BE2C (cell line): ENCODE results near the gene CD93.

Experiments used
- DNase-seq: peaks from one replicate; pipeline ENCODE4 v3.0.0-alpha.2; 2020
- H3K27me3 ChIP-seq: fragments of 250-450 bp; sonication (Bioruptor Pico); 2 replicates; pipeline ENCODE4 v1.5.1; 2020; ENCODE audit warnings: mild to moderate bottlenecking
- H3K36me3 ChIP-seq: fragments of 250-450 bp; sonication (Bioruptor Pico); 2 replicates; pipeline ENCODE4 v1.5.1; 2020; ENCODE audit warnings: mild to moderate bottlenecking
- H3K4me1 ChIP-seq: fragments of 250-450 bp; sonication (Bioruptor Pico); 2 replicates; pipeline ENCODE4 v1.5.1; 2020
- H3K4me3 ChIP-seq: 2 replicates; pipeline ENCODE4 v1.5.1; 2011; ENCODE audit warnings: low read depth, low read length
- H3K9me3 ChIP-seq: fragments of 250-450 bp; sonication (Bioruptor Pico); 2 replicates; pipeline ENCODE4 v1.5.1; 2020
- TF ChIP-seq, protein P1 (sequence below): IDR thresholded peaks from 2 replicates; pipeline ENCODE4 v1.5.1; 2012; ENCODE audit warnings: mild to moderate bottlenecking, low read depth, low read length

The CD93 gene

DNA sequence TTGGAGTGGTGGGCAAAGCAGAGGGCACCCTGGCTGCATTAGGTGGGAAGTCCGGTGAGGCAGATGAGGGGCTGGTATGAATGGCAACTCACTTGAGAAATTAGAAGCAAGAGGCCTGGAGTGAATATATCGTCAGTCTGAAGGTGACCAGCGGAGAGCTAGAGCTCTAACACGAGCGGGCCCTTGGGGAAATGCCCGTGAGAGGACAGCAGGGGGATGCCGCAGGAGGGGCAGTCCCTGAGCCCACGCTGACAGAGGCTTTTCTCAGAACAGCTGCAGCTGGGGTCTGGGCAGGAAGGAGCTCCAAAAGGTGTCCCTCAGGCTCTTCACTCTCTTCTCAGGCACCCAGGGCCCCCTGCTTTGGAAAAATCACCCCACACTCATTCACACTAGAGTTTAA, 32.0 kb upstream of the CD93 start:
- Histone ChIP-seq H3K27me3 (no peaks in the 10 kb centered on the region), H3K4me3 (no peak overlapping the region), H3K4me1 (no peaks in the 10 kb centered on the region), H3K36me3 (no peaks in the 10 kb centered on the region), H3K9me3 (no peaks in the 10 kb centered on the region)
- no peak for DNase-seq
- TF ChIP-seq, protein P1, sequence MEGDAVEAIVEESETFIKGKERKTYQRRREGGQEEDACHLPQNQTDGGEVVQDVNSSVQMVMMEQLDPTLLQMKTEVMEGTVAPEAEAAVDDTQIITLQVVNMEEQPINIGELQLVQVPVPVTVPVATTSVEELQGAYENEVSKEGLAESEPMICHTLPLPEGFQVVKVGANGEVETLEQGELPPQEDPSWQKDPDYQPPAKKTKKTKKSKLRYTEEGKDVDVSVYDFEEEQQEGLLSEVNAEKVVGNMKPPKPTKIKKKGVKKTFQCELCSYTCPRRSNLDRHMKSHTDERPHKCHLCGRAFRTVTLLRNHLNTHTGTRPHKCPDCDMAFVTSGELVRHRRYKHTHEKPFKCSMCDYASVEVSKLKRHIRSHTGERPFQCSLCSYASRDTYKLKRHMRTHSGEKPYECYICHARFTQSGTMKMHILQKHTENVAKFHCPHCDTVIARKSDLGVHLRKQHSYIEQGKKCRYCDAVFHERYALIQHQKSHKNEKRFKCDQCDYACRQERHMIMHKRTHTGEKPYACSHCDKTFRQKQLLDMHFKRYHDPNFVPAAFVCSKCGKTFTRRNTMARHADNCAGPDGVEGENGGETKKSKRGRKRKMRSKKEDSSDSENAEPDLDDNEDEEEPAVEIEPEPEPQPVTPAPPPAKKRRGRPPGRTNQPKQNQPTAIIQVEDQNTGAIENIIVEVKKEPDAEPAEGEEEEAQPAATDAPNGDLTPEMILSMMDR: no peak

- TF ChIP-seq, protein P1: no peak
- H3K27me3 ChIP-seq: no peaks in the 10 kb centered on the region
- no peak overlapping the region for H3K4me3 ChIP-seq
- no peak for DNase-seq
- no peaks in the 10 kb centered on the region for H3K4me1 ChIP-seq
- no peaks in the 10 kb centered on the region for H3K36me3 ChIP-seq
- no peaks in the 10 kb centered on the region for H3K9me3 ChIP-seq
These were observed 31.6 kb upstream of the CD93 start for GRCh38 chr20:23117738-23118137.

DNA sequence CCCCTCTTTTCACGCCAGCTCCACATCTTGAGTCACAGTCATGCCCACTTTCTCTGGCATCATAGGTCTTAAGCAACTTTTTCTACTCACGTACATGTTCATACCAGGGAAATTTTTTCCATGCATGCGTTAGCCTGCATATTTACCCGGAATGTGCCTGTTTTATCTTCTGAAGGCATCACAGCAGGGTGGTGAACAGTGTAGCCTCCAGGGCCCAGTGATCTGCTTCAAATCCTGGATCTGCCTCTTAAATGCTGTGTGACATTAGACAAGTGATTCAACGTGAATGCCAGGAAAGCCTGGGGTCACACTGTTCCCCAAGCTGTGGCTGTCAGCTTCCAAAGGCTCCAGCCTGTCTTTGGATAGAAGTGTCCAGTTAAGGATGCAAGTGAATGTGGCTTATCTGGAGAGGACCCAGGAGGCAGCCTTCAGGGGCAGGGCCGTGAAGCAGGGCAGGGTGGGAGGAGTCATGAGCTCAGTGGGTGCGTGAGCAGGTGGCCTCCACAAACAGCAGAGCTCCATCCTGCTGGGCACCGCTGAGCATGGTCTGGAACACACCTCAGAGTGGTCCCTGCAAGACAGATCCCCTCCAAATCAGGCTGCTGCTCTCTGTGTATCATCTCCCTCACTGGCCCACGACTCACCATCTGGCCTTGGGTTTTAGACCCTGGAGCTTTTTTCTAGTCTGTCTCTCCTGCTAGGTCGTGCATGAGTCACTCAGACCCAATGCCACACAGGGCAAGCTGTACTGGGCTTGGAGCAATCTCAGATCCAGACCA, 30.4 kb upstream of the CD93 start:
- Histone ChIP-seq H3K36me3 (no peaks in the 10 kb centered on the region), H3K4me1 (no peaks in the 10 kb centered on the region), H3K4me3 (no peak overlapping the region), H3K27me3 (no peaks in the 10 kb centered on the region), H3K9me3 (no peaks in the 10 kb centered on the region)
- TF ChIP-seq, protein P1: no peak
- DNase-seq: no peak

DNA sequence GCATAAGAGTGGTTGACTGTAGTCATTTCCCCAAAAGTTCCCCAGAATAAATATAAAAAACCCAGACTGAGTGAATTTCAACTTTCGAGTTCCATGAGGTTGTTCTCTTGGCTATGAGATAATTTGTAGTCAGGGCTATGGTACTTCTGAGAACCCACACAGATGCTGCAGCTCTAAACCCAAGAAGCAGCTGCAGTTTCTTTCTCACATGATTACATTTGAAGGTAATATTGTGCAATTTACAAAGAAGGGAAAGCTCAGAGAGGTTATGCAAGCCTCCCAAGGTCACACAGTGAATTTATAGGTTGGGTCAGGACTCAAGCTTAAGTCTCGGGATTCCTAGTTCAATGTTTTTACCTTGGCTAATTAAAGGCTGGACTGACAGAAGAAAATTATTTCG, 29.7 kb upstream of the CD93 start:
- H3K36me3 ChIP-seq: no peaks in the 10 kb centered on the region
- no peak for DNase-seq
- TF ChIP-seq, protein P1: no peak
- H3K27me3 ChIP-seq: no peaks in the 10 kb centered on the region
- no peaks in the 10 kb centered on the region for H3K9me3 ChIP-seq
- no peak overlapping the region for H3K4me3 ChIP-seq
- no peaks in the 10 kb centered on the region for H3K4me1 ChIP-seq

GRCh38 chr20:23114448-23115082, 28.4 kb upstream of the CD93 start:
- Histone ChIP-seq H3K27me3 (no peaks in the 10 kb centered on the region), H3K4me3 (no peak overlapping the region), H3K4me1 (no peaks in the 10 kb centered on the region), H3K36me3 (no peaks in the 10 kb centered on the region), H3K9me3 (no peaks in the 10 kb centered on the region)
- TF ChIP-seq, protein P1: no peak
- DNase-seq: no peak

DNA sequence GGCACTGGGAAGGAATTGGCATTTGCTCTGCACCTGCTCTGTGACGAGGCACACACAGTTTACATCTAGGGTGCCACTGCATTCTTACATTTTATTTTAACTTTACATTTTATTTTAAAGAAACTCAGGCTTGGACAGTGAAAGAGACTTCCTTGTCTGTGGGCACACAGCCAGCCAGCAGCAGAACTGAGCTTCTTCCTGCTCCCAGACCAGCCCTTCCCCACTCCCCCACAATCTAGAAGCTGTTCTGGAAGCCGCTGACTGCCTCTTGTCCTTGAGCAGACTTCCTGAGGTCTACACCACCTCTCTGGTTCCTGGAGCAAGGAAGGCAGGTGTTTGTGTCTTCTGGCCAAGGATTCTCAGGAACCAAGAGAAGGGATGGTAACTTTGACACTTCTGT, 27.9 kb upstream of the CD93 start:
- H3K4me1 ChIP-seq: no peaks in the 10 kb centered on the region
- H3K36me3 ChIP-seq: no peaks in the 10 kb centered on the region
- no peak for DNase-seq
- no peak overlapping the region for H3K4me3 ChIP-seq
- TF ChIP-seq, protein P1: no peak
- no peaks in the 10 kb centered on the region for H3K27me3 ChIP-seq
- H3K9me3 ChIP-seq: no peaks in the 10 kb centered on the region
